GM12875 (cell line): ENCODE measurements around the gene CABP2.

Experiments
- H3K4me3 ChIP-seq: one replicate; pipeline ENCODE4 v1.5.1; 2011; ENCODE audit warnings: low read depth, low read length, control low read depth
- CTCF ChIP-seq: IDR thresholded peaks from 2 replicates; pipeline ENCODE4 v1.5.1; 2011; ENCODE audit warnings: low read depth, mild to moderate bottlenecking, control low read depth, inconsistent platforms, low read length, moderate library complexity, borderline replicate concordance; ENCODE audit not compliant: insufficient read depth

Gene CABP2

GRCh38 chr11:67524480-67524808 is 1.2 kb upstream of the CABP2 start:
- TF ChIP-seq CTCF: no peak
- no peak overlapping the region for H3K4me3 ChIP-seq

GRCh38 chr11:67523556-67524479 is 572 bp upstream of the CABP2 start:
- no peak for TF ChIP-seq CTCF
- H3K4me3 ChIP-seq: no peak overlapping the region

GRCh38 chr11:67522338-67522737 is 908 bp downstream of the CABP2 start:
- TF ChIP-seq CTCF: no peak
- H3K4me3 ChIP-seq: no peak overlapping the region

- TF ChIP-seq CTCF: no peak
These were observed 1.3 kb downstream of the CABP2 start for GRCh38 chr11:67521924-67522323.

GRCh38 chr11:67520856-67521824 is 2.1 kb downstream of the CABP2 start:
- TF ChIP-seq CTCF: no peak
- H3K4me3 ChIP-seq: no peak overlapping the region

More at GRCh38 chr11:67521924-67522323, 1.3 kb downstream of the CABP2 start:
- H3K4me3 ChIP-seq: no peak overlapping the region

GRCh38 chr11:67519726-67520125 is 3.5 kb downstream of the CABP2 start:
- TF ChIP-seq CTCF: no peak
- H3K4me3 ChIP-seq: no peak overlapping the region
